SHP77 (cell line): ENCODE results near the gene CA5A.
A peak's percentile ranks its signal among the peaks of the same experiment; 100 is the strongest.
"Not testable (repeated sequence)": the region's sequence is repeated elsewhere in the genome, so short reads cannot be mapped to it uniquely, and the experiment has no call there.

Source experiments
- DNase-seq, 2 experiments: peaks; one replicate each; lab custom pipeline; 2025; lab: John Stamatoyannopoulos, UW

The CA5A gene

GRCh38 chr16:87865902-87866555, 70.3 kb downstream of the CA5A start:
- DNase-seq = not testable (repeated sequence)

- no peak for DNase-seq
Observed at GRCh38 chr16:87864331-87864989, 71.9 kb downstream of the CA5A start.

GRCh38 chr16:87863327-87863635, 73.0 kb downstream of the CA5A start:
- DNase-seq = not testable (repeated sequence)

GRCh38 chr16:87862597-87863326, 73.6 kb downstream of the CA5A start:
- DNase-seq = peak; percentile 37 to 42

- not testable (repeated sequence) for DNase-seq
Observed at GRCh38 chr16:87861300-87862099, 74.8 kb downstream of the CA5A start.

- DNase-seq = peak; percentile 77 to 83
Observed at GRCh38 chr16:87860553-87861299, 75.6 kb downstream of the CA5A start.

GRCh38 chr16:87858151-87858993, 78.0 kb downstream of the CA5A start:
- DNase-seq = peak; percentile 75 to 80

GRCh38 chr16:87856791-87857228, 79.5 kb downstream of the CA5A start:
- no peak for DNase-seq

GRCh38 chr16:87855852-87856715, 80.2 kb downstream of the CA5A start:
- peak; percentile 85 to 92 for DNase-seq

GRCh38 chr16:87854907-87855683, 81.2 kb downstream of the CA5A start:
- no peak for DNase-seq

- DNase-seq = no peak
Observed at GRCh38 chr16:87854053-87854906, 82.0 kb downstream of the CA5A start.

GRCh38 chr16:87853411-87854052, 82.8 kb downstream of the CA5A start:
- DNase-seq = peak; percentile 76 to 85

GRCh38 chr16:87851601-87852000, 84.7 kb downstream of the CA5A start:
- no peak for DNase-seq

- no peak for DNase-seq
Observed at GRCh38 chr16:87851141-87851587, 85.2 kb downstream of the CA5A start.

GRCh38 chr16:87850009-87851006, 86.0 kb downstream of the CA5A start:
- DNase-seq = peak; percentile 50 to 80

GRCh38 chr16:87849419-87850008, 86.8 kb downstream of the CA5A start:
- no peak for DNase-seq
